Kidney epithelial cell (primary cell): ENCODE results near the gene LUC7L3. TPM values are rescaled to one million over a fixed set of nuclear protein-coding genes. Genes with fewer than 3 reads are reported as not detected.
"Not testable (repeated sequence)": the region's sequence is repeated elsewhere in the genome, so short reads cannot be mapped to it uniquely, and the experiment has no call there.

Experiments used
- DNase-seq: peaks from one replicate; pipeline ENCODE4 v3.0.0-alpha.2; 2010; ENCODE audit warnings: low read depth
- H3K27me3 ChIP-seq: 2 replicates; pipeline ENCODE4 v1.6.0; 2011; ENCODE audit warnings: low read length; ENCODE audit not compliant: control insufficient read depth, insufficient read depth
- H3K36me3 ChIP-seq: 2 replicates; pipeline ENCODE4 v1.5.1; 2011; ENCODE audit warnings: low read length; ENCODE audit not compliant: control insufficient read depth, insufficient read depth
- H3K4me3 ChIP-seq: 2 replicates; pipeline ENCODE4 v1.5.1; 2011; ENCODE audit warnings: low read depth, mild to moderate bottlenecking, control low read depth, low read length
- total RNA-seq: library from RNA; depleted of rRNA; stranded (reverse); fragments of >200 nt; gene quantifications from 2 replicates; pipeline ENCODE4 v1.2.3, GENCODE V29; 2015
- TF ChIP-seq, protein P1 (sequence below): IDR thresholded peaks from 2 replicates; pipeline ENCODE4 v1.5.1; 2011; ENCODE audit warnings: mild to moderate bottlenecking, moderate library complexity, low read length, control low read depth, inconsistent platforms; ENCODE audit not compliant: insufficient read depth, poor library complexity, severe bottlenecking

The LUC7L3 gene
- total RNA-seq, 1 donor from 2014 or later = 31.5 TPM

DNA sequence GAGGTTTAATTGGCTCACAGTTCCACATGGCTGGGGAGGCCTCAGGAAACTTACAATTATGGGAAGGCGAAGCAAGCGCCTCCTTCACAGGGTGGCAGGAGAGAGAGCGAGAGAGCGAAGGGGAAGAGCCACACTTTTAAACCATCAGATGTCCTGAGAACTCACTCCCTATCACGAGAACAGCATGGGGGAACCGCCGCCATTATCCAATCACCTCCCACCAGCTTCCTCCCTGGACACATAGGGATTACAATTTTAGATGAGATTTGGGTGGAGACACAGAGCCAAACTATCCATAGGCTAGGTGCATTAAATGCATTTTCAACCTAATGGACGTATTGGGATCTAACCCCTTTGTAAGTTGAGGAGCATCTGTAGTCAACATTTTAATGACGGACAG is 6.8 kb upstream of the LUC7L3 start:
- no peaks in the 10 kb centered on the region for H3K36me3 ChIP-seq
- TF ChIP-seq, protein P1, sequence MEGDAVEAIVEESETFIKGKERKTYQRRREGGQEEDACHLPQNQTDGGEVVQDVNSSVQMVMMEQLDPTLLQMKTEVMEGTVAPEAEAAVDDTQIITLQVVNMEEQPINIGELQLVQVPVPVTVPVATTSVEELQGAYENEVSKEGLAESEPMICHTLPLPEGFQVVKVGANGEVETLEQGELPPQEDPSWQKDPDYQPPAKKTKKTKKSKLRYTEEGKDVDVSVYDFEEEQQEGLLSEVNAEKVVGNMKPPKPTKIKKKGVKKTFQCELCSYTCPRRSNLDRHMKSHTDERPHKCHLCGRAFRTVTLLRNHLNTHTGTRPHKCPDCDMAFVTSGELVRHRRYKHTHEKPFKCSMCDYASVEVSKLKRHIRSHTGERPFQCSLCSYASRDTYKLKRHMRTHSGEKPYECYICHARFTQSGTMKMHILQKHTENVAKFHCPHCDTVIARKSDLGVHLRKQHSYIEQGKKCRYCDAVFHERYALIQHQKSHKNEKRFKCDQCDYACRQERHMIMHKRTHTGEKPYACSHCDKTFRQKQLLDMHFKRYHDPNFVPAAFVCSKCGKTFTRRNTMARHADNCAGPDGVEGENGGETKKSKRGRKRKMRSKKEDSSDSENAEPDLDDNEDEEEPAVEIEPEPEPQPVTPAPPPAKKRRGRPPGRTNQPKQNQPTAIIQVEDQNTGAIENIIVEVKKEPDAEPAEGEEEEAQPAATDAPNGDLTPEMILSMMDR = no peak
- no peaks in the 10 kb centered on the region for H3K27me3 ChIP-seq
- H3K4me3 ChIP-seq = no peak overlapping the region
- no peak for DNase-seq

DNA sequence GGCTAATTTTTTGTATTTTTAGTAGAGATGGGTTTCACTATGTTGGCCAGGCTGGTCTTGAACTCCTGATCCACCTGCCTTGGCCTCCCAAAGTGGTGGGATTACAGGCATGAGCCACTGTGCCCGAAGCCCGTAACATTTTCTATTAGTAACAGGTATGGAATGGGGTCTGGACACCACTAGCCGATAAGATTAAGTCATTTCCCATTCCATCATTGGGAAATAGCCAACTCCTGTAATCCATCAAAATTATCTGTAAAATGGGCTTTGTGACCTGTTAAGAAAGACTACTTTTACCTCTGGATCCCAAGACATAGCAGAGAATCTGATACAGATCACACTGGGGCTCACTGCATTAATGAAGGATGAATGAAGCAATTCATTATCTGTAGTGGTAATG is 3.9 kb upstream of the LUC7L3 start:
- Histone ChIP-seq H3K4me3 (no peak overlapping the region), H3K27me3 (no peaks in the 10 kb centered on the region), H3K36me3 (no peaks in the 10 kb centered on the region)
- TF ChIP-seq, protein P1 = no peak
- DNase-seq = no peak

DNA sequence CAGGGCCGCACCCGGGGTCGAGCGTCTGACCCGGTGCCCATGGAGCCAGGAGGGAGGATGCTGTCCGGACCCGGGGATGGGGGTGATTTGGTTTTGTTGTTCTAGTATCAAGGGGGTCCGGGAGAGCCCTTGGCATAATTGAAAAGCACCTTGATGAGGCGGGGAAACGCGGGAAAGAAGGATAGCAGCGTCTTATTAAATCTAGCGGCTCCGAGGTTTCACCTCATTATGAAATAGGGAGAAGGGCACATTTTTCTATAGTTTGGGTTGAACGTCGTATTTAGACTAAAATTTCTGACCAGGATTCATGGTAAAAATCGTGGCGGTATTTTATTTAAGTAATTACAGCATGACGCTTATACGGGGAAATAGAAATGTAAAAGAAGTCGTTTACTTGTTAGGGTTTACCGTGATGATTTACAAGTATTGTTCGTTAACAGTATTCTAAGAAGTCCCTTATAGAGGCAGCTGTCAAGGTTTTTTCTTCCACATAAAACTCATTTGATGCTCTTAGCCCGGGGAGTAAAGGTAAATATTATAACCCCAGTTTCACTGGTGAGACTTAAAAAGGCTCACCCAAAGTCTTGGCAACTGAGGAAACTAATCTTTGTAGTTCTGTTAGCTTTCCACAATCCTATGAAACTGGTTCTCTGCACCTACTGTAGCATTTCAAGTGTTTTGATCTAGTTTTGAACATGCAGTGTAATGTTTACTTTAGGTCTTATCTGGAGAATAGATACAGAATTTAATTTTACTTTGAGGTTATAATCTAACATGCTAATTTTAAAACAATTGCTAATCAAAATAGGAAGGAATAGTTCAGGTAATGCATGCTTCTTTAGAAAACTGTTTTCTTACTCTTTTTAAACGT is 756 bp downstream of the LUC7L3 start:
- no peak for DNase-seq
- TF ChIP-seq, protein P1 = no peak

DNA sequence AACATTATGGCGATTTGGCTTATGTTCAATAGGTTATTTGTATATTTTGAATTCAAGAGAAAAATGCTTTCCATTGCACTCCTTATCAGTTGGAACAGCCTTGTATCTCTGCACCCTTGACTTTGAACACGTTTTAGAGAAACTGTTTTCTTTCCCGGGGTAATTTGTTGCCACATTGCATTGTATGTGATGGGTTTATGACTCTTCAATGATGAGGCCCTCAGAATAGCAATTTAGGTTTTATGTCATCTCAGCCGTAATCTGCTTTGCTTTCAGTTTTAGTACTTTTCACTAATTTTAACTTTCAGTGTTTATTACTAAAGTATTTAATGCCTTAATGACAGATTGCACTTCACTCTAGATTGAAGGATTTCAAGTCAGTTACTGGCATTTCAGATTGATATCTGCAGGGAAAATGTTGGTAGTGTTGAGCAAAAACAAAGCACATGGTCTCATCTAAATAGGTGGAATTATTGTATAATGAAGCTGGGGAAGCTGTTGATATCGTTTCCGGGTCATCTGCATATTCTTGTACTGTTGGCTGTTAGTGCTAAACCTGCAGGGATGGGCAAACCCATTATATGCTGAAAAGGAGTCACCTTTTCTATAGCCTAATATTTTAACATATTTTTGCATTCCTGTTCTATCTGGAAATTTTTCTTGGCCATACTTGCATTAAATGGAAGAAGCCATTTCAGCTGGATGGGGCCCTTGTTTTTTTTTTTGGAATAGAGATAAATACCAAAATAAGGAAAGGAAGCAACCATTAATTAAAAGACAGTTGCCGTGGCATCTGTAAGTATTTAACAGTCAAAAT is 2.0 kb downstream of the LUC7L3 start:
- Histone ChIP-seq H3K27me3 (no peaks in the 10 kb centered on the region), H3K36me3 (no peaks in the 10 kb centered on the region), H3K4me3 (peak overlapping the region; percentile 79)
- TF ChIP-seq, protein P1 = no peak
- no peak for DNase-seq

More for the DNA sequence above, 756 bp downstream of the LUC7L3 start:
- H3K36me3 ChIP-seq = no peaks in the 10 kb centered on the region
- H3K4me3 ChIP-seq = peak overlapping the region; percentile 79
- H3K27me3 ChIP-seq = no peaks in the 10 kb centered on the region

DNA sequence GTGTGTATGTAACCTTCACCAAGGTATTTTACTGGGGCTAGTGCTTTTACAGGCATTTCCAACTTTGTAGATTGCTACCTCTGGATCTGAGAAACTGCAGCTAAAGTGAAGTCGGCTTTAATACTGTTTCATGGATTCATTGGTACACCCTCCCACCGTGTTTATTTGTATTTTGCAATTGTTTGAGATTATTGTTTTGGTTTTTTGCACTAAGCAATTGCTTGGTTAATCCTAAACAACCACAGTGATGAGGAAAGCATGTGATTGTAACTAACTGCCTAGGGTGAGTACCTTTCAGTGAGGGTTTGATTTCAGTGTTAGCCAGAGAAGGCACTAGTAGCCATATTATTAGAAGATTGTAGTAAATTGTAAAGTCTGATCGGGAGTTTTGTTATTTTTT is 3.3 kb downstream of the LUC7L3 start:
- no peak for DNase-seq
- TF ChIP-seq, protein P1 = no peak
- no peak overlapping the region for H3K4me3 ChIP-seq

DNA sequence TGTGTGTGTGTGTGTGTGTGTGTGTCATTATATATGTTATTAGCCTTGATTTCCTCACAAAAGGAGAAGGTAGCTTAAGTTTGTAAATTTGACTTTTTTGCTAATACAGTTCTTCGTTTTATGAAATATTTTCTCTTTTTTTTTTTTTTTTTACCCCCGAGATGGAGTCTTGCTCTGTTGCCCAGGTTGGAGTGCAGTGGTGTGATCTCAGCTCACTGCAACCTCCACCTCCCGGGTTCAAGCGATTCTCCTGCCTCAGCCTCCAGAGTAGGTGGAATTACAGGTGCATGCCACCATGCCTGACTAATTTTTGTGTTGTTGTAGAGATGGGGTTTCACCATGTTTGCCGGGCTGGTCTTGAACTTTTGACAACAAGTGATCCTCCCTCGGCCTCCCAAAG is 5.2 kb downstream of the LUC7L3 start:
- not testable (repeated sequence) for H3K4me3 ChIP-seq, H3K36me3 ChIP-seq, H3K27me3 ChIP-seq, DNase-seq

More for the DNA sequence above, 3.3 kb downstream of the LUC7L3 start:
- Histone ChIP-seq H3K27me3 (no peaks in the 10 kb centered on the region), H3K36me3 (no peaks in the 10 kb centered on the region)
